GM12801 (cell line): ENCODE results near the gene NUDT2.

ENCODE experiments used
- CTCF ChIP-seq: IDR thresholded peaks from one replicate; pipeline ENCODE4 v1.5.1; 2011; ENCODE audit warnings: control low read depth; ENCODE audit not compliant: insufficient read length; ENCODE audit errors: extremely low read depth

The NUDT2 gene

GRCh38 chr9:34338665-34339385, 9.5 kb downstream of the NUDT2 start:
- TF ChIP-seq CTCF: no peak

- TF ChIP-seq CTCF: no peak
These were observed 12.4 kb downstream of the NUDT2 start for GRCh38 chr9:34341659-34342295.

- TF ChIP-seq CTCF: no peak
These were observed 13.7 kb downstream of the NUDT2 start for GRCh38 chr9:34343090-34343489.

- no peak for TF ChIP-seq CTCF
These were observed 14.2 kb downstream of the NUDT2 start for GRCh38 chr9:34343605-34344004.

GRCh38 chr9:34346873-34347799, 17.8 kb downstream of the NUDT2 start:
- TF ChIP-seq CTCF: no peak

GRCh38 chr9:34347800-34348158, 18.4 kb downstream of the NUDT2 start:
- no peak for TF ChIP-seq CTCF

- no peak for TF ChIP-seq CTCF
These were observed 20.0 kb downstream of the NUDT2 start for GRCh38 chr9:34349324-34349723.
